Astrocyte of the spinal cord (primary cell): Measurements from ENCODE around the gene CCDC191.
A peak's percentile ranks its signal among the peaks of the same experiment; 100 is the strongest.

Source experiments
- DNase-seq: peaks from one replicate; pipeline ENCODE4 v3.0.0; 2011; ENCODE audit warnings: low read depth, low spot score
- H3K4me3 ChIP-seq: 2 replicates; pipeline ENCODE4 v1.5.1; 2011; ENCODE audit warnings: low read depth, mild to moderate bottlenecking, low read length, moderate library complexity
- CTCF ChIP-seq: IDR thresholded peaks from 2 replicates; pipeline ENCODE4 v1.5.1; 2012; ENCODE audit warnings: low read depth, mild to moderate bottlenecking, low read length, inconsistent platforms
- in situ Hi-C: cut with HindIII; loops from 2 replicates; pipeline ENCODE4 v1.10.0; 2017; ENCODE audit warnings: low sequenced_read_pairs

Gene CCDC191

GRCh38 chr3:113954091-113954685 lies 102.1 kb downstream of the CCDC191 start:
- DNase-seq: no peak
- no peak for TF ChIP-seq CTCF
- in situ Hi-C loops: no loop called here
- H3K4me3 ChIP-seq: no peak overlapping the region

GRCh38 chr3:113953677-113954076 lies 102.6 kb downstream of the CCDC191 start:
- DNase-seq: peak; percentile 30
- no peak overlapping the region for H3K4me3 ChIP-seq
- in situ Hi-C loops: no loop called here
- no peak for TF ChIP-seq CTCF

- no peak for TF ChIP-seq CTCF
- H3K4me3 ChIP-seq: no peak overlapping the region
- in situ Hi-C loops: no loop called here
- DNase-seq: no peak
These were observed 103.4 kb downstream of the CCDC191 start for GRCh38 chr3:113952921-113953320.

GRCh38 chr3:113948015-113948917 lies 108.1 kb downstream of the CCDC191 start:
- no peak for DNase-seq
- in situ Hi-C loops: no loop called here
- peak overlapping the region; percentile 49 for H3K4me3 ChIP-seq
- no peak for TF ChIP-seq CTCF

GRCh38 chr3:113947372-113948014 lies 108.8 kb downstream of the CCDC191 start, which contains the start of gene ZDHHC23:
Gene ZDHHC23, plus strand, starts transcription at chr3:113948013. Its CDS starts 790 bp downstream, at chr3:113948803.
- in situ Hi-C loops: no loop called here
- no peak for TF ChIP-seq CTCF
- peak within 1 kb of the TSS; percentile 49 for H3K4me3 ChIP-seq
- peak; percentile 40 for DNase-seq

- in situ Hi-C loops: no loop called here
- DNase-seq: no peak
- peak overlapping the region; percentile 49 for H3K4me3 ChIP-seq
- TF ChIP-seq CTCF: no peak
These were observed 109.5 kb downstream of the CCDC191 start for GRCh38 chr3:113946831-113947230.
